Stimulated activated CD4-positive, alpha-beta T cell treated with anti-CD3 and anti-CD28 coated beads, Interleukin-2, amount 100 ng/mL, for 24 hours (primary cell): ENCODE measurements around the gene TOGARAM2.
"Not testable (repeated sequence)": the region's sequence is repeated elsewhere in the genome, so short reads cannot be mapped to it uniquely, and the experiment has no call there.

Source experiments
- DNase-seq, 2 donors: peaks; one replicate each; pipeline ENCODE4 v3.0.0-alpha.2; 2020

TOGARAM2 gene

DNA sequence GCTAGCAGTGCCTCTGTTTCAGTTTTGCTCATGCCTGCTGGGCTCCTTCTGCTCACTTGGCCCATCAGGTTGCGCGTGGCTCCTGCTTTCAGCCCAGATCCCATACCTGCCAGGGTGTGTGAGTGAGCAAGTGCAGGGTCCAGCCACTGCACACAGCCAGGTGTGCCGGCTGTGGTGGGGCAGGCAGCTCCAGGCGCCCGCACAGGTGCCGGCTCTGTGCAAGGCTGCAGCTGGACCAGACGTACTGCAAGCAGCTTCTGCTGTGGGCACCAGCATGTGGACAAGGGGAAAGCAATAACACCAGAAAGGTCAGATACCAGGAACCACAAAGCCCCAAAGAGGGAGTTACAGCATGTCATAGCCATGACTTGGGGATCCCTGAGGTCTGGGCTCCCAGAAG, 98.8 kb downstream of the TOGARAM2 start:
- DNase-seq, result no peak

GRCh38 chr2:29080886-29081743, 100.0 kb downstream of the TOGARAM2 start:
- no peak for DNase-seq

DNA sequence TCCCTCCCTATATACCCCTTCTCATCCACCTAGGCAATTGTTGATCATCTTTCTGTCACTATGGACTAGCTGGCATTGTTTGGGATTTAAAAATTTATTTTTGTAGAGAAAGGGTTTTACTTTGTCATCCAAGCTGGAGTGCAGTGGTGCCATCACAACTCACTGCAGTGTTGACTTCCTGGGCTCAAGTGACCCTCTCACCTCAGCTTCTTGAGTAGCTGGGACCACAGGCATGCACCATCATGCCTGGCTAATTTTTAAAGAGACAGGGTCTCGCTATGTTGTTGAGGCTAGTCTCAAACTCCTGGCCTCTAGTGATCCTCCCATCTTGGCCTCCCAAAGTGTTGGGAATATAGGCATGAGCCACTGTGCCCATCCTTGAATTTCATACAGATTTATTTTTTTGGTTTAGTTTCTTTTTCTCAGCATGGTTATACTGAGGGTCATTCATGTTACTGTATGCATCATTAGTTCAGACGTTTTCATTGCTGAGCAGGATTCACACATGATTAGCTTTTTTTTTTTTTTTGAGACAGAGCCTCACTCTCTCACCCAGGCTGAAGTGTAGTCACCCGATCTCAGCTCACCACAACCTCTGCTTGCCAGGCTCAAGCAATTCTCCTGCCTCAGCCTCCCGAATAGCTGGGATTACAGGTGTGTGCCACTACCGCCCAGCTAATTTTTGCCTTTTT, 101.9 kb downstream of the TOGARAM2 start:
- no peak for DNase-seq

DNA sequence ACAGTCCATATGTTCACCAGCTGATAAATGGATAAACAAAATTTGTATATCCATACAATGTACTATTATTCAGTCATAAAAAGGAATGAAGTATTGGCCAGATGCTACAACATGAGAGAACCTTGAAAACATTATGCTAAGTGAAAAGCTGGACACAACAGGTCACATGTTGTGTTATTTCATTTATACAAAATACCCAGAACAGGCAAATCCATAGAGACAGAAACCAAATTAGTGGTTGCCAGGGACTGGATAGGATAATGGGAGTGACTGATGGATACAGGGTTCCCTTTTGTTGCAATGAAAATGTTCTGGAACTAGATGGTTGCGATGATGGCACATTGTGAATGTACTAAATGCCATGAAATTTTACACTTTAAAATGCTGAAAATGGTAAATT, 103.5 kb downstream of the TOGARAM2 start:
- DNase-seq, result no peak

DNA sequence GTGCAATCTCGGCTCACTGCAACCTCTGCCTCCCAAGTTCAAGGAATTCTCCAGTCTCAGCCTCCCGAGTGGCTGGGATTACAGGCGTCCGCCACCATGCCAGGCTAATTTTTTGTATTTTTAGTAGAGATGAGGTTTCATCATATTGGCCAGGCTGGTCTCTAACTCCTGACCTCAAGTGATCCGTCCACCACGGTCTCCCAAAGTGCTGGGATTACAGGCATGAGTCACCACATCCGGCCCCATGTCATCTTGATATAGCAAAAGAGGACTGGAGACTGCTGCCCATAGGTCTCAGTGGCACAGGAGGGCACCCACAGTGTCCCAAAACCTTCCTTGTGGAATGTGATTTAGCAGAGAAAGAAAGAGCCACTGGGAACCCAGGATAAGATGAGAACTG, 109.2 kb downstream of the TOGARAM2 start:
- not testable (repeated sequence) for DNase-seq

DNA sequence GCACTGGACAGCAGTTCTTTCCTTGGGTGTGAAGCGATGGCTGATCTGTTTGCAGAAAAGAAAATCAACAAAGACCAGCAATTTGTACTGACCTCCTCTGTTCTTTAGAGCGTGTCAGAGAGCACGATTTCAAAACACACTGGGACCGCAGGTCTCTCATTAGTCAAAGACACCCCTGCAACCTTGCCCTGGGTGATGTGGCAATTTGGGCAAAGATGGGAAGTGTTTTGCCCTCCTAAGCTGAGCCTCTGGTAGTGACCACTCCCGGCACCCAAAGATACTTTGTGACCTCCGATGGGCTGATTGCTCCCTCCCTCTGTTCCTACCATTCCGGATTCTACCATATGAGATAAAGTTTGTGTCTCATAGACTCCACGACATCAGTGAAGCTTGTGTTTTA, 115.9 kb downstream of the TOGARAM2 start:
- DNase-seq, result no peak

GRCh38 chr2:29097569-29097968, 116.5 kb downstream of the TOGARAM2 start:
- no peak for DNase-seq

- DNase-seq, result no peak
Measured at GRCh38 chr2:29100564-29100963, 119.5 kb downstream of the TOGARAM2 start.
